Stimulated activated CD4-positive, alpha-beta T cell treated with anti-CD3 and anti-CD28 coated beads, TNF-alpha, amount 100 ng/mL, for 48 hours (primary cell): ENCODE results near the gene UROC1.

Experiments
- DNase-seq, 3 donors: peaks; one replicate each; pipeline ENCODE4 v3.0.0-alpha.2; 2020; ENCODE audit warnings: low read depth in 3 of 3

Gene UROC1

GRCh38 chr3:126460381-126460780 is 57.2 kb downstream of the UROC1 start:
- DNase-seq = no peak

GRCh38 chr3:126459763-126460127 is 57.8 kb downstream of the UROC1 start:
- no peak for DNase-seq

- no peak for DNase-seq
These were observed 58.3 kb downstream of the UROC1 start for GRCh38 chr3:126459111-126459762.

- DNase-seq = no peak
These were observed 60.7 kb downstream of the UROC1 start for GRCh38 chr3:126456766-126457388.

GRCh38 chr3:126456211-126456610 is 61.4 kb downstream of the UROC1 start:
- no peak for DNase-seq

- DNase-seq = no peak
These were observed 63.0 kb downstream of the UROC1 start for GRCh38 chr3:126454437-126455198.

- no peak for DNase-seq
These were observed 63.5 kb downstream of the UROC1 start for GRCh38 chr3:126454025-126454424.

GRCh38 chr3:126452213-126452612 is 65.4 kb downstream of the UROC1 start:
- no peak for DNase-seq

GRCh38 chr3:126451511-126451910 is 66.1 kb downstream of the UROC1 start:
- DNase-seq = no peak

GRCh38 chr3:126450744-126451143 is 66.8 kb downstream of the UROC1 start:
- no peak for DNase-seq

GRCh38 chr3:126450219-126450618 is 67.4 kb downstream of the UROC1 start:
- DNase-seq = no peak

GRCh38 chr3:126449621-126450051 is 67.9 kb downstream of the UROC1 start:
- DNase-seq = no peak

GRCh38 chr3:126448893-126449180 is 68.7 kb downstream of the UROC1 start:
- no peak for DNase-seq

GRCh38 chr3:126448136-126448892 is 69.3 kb downstream of the UROC1 start:
- DNase-seq = no peak

- DNase-seq = no peak
These were observed 70.0 kb downstream of the UROC1 start for GRCh38 chr3:126447456-126448106.

- DNase-seq = no peak
These were observed 70.8 kb downstream of the UROC1 start for GRCh38 chr3:126446791-126447190.

GRCh38 chr3:126446301-126446700 is 71.3 kb downstream of the UROC1 start:
- DNase-seq = no peak

- DNase-seq = no peak
These were observed 72.1 kb downstream of the UROC1 start for GRCh38 chr3:126445506-126445905.

- DNase-seq = no peak
These were observed 74.7 kb downstream of the UROC1 start for GRCh38 chr3:126442856-126443242.

GRCh38 chr3:126442094-126442855 is 75.3 kb downstream of the UROC1 start:
- no peak for DNase-seq

- DNase-seq = no peak
These were observed 76.2 kb downstream of the UROC1 start for GRCh38 chr3:126441256-126441880.
